NCI-H1436 treated with DMSO at 0.1 percent for 48 hours (cell line): Measurements from ENCODE around the gene GPR132.
"Not testable (repeated sequence)": the region's sequence is repeated elsewhere in the genome, so short reads cannot be mapped to it uniquely, and the experiment has no call there.

Experiments used
- DNase-seq: peaks from one replicate; lab custom pipeline; 2025; lab: John Stamatoyannopoulos, UW

Gene GPR132

DNA sequence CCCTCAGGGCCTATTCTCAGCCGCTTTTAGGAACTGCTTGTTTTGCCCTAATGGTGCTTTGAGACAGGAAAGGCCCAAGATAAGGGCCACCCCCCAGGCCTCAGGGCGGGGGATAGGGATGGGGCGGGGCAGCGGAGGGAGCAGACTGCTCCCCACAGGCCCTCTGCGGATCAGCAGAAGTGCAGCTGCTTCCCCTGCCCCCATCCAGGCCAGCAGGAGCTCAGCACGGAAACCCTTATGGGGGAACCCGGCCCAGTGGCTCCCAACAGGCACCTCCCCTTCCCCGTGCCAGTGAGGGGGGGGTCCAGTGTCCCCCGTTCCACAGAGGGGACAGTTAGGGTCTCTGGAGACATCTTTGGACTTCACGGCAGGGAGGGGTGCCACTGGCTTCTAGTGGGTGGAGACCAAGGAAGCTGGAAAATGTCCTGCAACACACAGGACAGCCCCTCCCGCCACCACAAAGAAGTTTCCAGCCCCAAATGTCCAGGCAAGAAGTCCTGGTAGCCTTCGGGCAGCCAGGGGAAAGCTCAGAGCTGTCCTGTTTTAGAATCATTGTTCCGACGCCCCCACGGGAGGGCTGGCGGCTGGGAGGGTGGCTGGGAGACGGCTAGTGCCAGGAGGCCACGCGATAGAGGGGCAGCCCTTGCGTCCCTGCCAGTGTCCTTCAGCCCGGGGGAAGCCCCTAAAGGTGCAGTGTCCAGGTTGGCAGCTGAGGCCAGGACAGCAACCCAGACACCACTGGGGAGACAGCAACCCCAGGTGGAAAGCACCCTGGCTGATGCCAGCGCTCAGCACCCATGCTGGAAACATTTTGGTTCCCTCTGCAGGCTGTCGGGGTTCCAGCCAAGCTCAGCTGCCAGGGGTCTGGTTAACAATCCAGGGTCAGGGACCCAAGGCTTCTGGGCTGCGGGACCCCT is 10.4 kb upstream of the GPR132 start:
- DNase-seq = no peak

DNA sequence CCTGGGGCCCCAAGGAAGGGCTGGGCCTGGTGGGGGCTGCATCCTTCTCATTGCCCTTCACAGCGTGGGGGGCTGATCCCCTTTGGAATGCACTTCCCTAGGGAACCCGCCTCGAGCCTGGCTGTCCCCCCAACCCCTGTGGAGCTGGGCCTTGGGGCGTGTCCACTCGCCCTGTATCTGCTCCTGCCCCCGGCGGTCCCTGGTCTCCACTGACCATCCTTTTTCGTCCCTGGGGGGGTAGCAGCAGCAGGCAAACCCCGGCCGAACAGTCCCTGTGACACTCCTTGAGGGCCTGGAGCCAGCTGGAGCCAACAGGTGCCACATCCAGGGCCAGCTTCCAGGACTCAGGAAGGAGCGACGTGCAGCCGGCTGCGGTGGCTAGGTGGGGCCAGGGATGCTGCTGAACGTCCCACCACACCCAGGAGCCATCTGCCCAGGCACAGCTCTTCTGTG is 9.4 kb upstream of the GPR132 start:
- DNase-seq = no peak

DNA sequence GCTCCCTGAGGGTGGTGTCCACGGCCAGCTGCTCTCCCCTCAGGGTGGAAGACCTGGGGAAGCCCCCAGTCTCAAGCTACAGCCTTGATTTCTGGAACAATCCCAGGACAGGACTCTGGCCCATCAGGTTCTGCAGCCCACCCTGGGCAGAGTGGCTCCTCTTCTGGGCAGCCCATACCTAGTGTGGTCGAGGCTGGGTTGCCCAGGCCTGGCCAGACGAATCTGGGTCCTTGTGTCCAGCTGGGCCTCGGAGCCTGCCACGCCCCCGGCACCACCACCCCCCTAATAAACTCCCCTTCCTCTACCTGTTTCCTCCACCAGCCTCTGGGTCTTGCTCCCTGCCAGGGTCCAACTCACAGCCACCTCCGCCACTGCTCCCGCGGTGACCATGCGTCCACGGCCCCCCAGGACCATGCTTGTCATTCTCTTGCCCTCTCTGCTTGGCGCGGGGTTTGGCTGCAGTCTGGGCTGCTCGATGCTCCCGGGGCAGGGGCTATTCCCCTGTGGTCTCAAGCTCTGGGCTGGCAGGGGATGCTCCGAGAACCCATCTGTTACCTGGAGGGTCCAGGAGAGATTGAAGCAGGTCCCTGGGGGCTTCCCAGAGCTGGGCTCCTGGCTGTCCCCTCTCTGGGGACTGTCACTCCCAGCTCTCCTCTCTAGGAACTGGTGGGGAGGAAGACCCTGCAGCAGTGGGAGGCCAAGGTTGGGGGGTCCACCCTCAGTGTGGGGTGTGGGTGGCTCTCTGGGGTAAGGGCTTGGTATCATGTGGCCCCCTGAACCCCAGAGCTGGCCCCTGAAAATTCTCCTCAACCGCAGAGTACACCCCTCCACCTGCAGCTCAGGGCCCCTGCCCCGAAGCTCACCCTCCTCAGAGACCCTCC is 8.7 kb upstream of the GPR132 start:
- DNase-seq = no peak

DNA sequence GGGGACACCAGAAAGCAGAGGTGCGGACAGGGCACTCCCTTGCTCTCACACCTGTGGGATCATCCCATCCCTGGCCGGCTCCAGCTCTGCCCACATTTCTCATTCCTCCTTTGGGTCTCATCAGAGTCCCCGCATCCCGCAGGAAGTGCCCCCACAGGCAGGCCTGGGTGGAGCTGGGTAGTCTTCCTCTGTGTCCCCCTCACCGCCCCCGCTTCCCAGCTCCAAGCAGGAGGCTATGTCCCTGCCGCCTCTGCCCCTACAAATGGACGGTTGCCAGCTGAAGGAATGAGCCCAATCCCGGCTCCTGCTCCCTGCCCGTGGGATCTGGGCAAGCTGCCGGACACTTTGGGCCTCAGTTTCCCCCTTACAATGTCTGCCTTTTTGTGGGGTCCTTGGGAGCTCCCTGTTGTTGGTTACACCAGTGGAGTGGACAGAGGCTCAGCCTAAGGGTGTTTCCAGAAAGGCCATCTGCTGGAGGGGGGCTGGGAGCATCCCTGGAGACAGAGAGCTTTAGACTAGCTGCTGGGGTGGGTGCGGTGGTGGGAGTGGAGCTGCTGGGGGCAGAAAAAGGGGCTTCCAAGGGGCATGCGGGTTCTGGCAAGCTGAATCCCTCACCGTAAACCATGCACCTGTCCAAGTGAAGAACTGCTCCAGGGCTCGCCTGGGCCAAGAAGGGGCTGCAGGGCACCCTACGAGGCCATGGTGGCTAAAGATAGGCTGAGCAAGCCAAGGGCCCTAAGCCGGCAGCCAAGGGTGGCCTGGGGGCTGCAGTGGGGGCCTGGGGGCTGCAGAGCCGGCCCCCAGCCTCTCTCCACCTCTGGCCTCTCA is 7.9 kb upstream of the GPR132 start:
- DNase-seq = no peak

DNA sequence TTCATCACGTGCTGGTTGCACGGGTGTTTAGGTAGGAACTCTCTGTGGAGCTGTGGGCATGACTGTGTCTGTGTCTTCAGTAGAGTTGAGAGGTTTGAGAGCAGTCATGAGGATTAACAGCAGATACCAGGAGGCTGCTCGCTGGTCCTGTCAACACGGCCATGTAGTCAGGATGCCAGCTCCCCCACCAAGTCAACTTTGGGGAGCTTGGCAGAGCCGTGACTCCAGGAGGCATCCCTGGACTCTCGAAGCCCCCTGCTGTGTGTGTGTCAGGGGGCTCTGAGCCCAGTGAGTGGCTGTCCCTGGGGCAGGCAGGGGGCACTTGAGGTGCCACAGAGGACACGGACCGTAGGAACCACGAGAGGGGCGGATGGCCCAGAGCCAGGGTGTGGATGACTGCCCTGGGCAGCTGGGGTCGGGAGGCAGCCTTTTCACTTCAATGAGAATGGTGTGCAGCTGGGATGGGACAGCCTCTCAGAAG is 7.2 kb upstream of the GPR132 start:
- no peak for DNase-seq

DNA sequence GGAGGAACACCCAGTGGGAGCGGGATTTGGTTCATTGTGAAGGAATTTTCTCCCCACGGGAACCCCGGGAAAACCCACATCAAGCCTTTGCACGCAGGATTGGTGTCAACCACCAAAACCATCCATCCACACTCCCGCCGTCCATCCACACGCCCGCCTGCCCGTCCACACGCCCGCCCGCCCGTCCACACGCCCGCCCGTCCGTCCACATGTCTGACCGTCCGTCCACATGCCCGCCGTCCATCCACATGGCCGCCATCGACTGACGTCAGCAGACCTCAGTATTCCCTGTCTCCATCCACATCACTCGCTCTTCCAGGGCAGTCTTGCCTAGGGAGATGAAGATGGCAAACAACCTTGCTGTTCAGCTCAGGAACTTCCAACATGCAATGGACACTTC is 6.7 kb upstream of the GPR132 start:
- DNase-seq = no peak

DNA sequence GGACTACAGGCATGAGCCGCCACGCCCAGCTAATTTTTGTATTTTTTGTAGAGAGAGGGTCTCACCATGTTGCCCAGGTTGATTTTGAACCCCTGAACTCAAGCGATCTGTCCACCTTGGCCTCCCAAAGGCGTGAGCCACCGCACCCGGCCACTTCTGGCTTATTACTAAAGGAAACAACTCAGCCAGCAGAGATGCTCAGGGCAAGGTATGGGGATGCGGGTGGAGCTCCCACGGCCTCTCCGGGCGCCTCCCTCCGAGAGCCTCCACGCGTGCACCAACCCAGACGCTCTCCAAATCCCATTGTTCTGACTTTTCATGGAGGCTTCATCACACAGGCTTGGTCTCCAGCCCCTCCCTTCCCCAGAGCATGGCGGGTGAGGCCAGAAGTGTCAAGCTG is 6.1 kb upstream of the GPR132 start:
- DNase-seq = no peak

DNA sequence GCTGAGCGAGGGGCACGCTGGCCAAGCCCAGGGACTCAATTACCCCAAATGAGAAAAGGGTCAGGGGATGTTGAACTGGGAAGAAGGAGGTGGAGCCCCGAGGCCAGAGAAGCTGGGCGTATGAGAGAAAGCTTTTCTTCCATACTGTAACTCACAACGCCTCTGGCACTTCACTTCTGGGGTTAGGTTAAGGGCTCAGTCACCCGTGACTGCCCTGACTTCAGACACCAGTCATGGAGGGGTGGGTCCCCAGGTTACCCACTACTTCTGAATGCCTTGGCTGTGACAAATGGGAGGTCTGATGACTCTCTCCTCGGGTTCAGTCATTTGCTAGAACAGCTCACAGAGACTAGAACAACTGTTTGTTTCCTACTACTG is 5.5 kb upstream of the GPR132 start:
- no peak for DNase-seq

DNA sequence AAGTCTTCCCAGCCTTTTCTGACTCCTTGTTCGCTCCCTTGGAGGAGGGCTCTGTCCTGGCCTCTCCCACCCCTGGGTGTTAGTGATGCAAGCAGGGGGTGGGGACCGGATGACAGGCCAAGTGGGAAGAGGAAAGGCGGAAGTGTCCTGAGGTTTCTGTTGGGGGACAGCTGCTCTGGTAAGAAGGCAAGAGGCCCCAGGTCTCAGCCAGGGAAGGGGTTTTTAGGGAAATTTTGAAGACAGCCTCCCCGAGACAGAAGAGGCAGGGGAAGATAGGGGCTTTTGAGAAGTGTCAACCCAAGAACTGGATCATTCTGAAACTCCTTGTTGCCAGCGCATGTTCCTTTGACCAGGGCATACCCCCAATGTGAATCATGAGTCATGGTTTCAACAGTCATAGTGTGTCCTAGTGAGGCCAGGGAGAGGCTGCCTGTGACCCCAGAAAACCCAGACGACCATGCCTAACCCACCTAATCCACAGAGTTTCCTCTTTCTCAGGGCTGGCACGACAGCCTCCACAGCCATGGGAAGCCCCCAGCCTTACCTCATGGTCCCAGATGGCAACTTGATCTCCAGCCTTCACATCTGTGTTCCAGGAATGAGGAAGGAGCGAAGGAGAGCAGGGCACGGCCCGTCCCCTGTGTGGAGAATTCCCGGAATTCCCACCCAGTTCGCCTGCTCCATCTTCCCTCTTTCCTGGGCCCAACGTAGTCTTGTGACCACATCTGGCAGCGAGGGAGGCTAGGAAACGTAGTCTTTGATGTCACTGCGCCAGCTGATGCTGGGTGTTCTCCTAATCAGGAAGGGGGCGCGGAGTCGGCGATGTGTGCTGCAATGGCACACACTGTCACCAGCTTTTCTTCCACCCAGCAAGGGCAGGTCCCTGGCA is 4.9 kb upstream of the GPR132 start:
- no peak for DNase-seq

DNA sequence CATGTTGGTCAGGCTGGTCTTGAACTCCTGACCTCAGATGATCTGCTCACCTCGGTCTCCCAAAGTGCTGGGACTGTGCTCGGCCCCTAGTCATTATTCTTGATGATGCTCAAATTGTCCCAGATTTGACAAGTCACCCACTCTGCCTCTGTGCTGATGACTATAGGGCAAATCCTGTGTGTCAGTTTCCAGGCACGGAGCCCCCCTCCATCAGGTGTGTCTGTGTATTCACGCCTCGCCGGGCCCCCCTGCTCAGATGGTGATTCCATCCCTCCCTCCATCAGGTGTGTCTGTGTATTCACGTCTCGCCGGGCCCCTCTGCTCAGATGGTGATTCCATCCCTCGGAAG is 4.3 kb upstream of the GPR132 start:
- no peak for DNase-seq

DNA sequence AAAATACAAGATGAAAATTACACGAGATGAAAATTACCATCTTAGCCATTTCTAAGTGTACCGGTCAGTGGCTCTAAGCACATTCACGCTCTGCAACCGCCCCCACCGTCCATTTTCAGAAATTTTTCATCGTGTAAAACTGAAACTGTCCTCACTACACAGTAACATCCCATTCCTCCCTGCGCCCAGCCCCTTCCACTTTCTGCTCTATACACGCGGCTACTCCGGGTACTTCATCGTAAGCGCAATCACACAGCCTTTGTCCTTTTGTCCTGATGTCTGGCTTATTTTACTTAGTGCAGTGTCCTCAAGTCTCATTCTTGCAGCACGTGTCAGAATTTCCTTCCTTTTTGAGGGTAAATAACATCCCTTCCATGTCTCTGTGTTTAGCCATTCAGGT is 3.6 kb upstream of the GPR132 start:
- DNase-seq = no peak

DNA sequence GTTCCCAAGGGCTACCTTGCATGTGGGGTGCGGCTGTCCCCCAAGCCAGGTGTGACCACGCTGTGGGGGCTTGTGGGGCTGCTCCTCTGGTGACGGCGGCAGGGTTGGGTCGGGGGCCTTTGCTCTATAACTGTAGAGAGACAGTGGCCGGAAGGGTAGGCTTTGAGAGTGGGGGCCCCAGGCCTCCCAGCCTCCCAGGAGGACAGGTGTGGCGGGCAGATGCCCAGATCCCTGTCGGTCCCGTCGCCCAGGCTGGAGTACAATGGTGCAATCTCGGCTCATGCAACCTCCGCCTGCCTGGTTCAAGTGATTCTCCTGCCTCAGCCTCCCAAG is 2.7 kb upstream of the GPR132 start:
- DNase-seq = no peak

DNA sequence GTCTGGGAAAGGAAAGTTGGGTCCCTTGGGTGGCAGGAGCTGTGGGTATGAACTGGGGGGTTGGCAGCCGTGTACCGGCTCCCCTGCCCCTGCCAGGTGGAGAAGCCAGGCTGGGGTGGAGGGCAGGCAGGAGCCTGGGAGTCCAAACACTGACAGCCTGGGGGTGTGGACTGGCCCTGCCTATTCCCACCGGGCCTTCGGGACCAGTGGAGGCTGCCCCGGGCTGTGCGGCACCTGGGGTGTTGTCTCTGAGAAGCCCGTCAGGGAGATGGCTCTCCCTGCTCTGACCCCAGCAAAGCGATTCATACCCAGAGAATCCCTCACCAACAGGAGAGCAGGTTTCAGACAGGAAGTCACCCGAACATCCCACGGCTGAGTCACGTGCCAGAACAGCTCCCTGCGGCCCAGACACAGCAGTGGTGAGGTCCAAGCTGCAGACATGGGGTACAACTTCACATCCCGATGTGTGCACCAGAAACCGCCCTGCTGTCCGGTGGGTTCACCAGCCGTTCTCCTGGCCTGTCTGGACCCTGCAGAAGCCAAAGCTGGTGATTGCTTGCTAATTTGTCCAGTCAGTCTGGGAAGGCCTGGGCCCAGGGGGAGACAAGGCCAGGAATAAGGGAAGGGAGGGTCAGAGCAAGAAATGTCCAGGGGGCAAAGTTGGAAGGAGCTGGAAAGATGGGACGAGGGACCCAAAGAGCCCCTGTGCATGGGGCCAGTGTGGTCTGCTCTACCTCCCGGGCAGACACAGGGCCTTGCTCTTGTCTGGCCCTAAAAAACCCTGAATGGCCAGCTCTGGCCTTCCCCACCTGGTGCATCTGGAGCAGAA is 2.1 kb upstream of the GPR132 start:
- no peak for DNase-seq

DNA sequence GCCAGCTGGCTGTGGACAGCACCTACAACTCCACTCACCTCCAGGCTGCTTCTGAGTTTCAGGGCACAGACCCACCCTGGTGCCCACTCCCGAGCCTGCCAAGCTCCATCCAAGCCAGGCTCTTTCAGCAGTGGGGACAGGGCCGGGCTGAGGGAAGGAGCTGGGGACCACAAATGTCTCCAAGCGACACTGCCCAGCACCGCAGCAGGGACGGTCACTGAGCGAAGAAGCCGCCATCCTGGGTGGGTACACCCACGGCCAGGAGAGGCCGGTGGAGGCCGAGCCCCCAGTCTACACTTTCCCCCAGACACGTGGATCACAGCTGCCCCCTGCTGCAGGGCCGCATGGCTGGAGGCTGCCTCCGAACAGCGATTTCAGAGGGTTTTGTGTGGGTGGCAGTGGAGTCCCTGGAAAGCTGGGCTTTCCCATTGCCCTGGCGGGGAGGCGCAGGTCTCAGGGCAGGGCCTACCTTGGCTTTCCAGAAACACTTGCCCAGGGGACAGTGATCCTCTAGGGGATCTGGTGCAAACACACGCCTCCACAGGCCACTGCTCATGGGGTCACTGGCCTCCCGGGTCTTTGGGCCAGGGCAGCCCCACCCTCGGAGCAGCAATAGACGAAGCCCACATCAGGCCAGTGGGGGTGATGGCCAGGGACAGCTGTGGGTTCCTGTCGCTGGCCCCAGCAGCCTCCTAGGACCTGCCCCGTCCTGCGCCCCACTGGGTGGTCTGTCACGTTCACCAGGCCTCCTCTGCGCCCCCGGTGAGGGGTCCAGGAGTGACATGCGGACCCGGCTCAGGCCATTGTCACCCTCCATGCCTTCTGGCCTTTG is 1.2 kb upstream of the GPR132 start:
- DNase-seq = no peak

DNA sequence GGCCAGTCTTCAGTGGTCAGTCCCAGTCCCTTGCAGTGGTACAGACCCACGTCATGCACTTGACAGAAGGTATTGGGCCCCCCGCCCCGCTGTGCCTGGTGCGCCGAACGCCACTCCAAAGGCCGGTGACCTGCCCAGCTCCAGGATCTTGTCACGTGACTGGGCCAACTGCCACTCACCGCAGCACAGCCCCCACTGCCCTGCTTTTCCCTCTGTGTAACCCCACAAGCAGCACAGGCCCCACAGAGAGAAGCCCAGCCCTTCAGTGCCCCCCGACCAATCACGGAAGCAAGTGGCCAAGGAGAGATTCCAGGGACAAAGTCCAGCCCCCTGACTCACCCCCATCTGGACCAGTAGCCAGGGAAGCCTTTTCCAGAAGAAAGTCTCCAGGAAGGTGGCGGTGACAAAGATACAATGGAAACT is 498 bp downstream of the GPR132 start:
- no peak for DNase-seq

DNA sequence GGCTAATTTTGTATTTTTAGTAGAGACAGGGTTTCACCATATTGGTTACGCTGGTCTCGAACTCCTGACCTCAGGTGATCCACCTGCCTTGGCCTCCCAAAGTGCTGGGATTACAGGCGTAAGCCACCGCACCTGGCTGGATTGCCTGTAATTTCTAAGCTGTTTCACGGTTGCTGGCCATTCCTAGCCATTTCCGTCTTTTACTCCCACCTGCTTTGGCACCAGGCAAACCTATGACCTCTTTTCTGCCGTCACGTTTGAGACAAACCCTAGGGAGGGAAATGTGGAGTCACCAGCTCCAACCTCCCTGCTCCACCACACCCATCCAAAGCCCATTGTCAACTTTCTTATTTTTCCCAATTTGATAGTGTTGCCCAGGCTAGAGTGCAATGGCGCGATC is 1.2 kb downstream of the GPR132 start:
- DNase-seq = no peak

DNA sequence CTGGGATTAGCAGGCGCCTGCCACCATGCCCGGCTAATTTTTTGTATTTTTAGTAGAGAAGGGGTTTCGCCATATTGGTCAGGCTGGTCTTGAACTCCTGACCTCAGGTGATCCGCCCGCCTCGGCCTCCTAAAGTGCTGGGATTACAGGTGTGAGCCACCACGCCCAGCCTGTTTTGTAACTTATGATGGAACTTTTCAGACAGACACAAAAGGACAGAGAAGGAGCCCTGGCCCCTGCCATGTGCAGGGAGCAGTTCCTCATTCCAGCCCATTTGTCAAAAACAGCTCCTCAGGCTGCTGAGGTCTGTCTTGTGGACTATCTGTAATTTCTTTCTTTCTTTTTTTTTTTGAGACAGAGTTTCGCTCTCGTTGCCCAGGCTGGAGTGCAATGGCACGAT is 1.7 kb downstream of the GPR132 start:
- DNase-seq = not testable (repeated sequence)

DNA sequence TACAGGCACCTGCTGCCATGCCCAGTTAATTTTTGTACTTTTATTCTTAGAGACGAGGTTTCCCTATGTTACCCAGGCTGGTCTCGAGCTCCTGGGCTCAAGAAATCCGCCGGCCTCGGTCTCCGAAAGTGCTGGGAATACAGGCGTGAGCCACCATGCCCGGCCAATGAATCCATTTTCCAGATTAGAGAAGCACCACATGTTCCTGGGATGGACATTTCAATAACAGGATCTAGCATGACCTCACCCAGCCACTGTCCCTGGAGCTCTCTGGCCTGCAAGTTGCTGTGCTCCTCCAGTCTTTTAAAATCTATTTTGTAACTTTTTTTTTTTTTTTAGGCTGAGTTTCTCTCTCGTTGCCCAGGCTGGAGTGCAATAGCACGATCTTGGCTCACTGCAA is 2.2 kb downstream of the GPR132 start:
- no peak for DNase-seq

DNA sequence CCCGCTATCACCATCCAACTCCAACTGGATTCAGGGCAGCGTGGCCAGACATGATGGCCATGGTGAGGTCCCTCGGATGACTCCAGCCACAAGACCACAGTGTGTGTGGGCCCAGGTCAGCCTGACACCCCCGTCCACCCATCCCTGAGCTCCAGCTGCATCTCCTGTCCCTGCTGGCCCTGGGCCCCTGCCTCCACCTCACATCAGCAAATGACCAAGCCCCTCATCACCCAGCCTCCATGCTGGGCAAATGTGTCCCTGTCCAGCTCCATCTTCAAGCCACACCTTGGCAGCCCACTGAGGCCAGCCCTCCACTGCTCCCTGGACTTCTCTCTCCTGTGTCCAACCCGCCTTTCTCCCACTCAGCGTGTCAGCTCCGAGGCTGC is 3.2 kb downstream of the GPR132 start:
- no peak for DNase-seq
